GM12878 (cell line): ENCODE results near the gene CLCA2. TPM values are rescaled to one million over a fixed set of nuclear protein-coding genes. Genes with fewer than 3 reads are reported as not detected.

Source experiments
- ATAC-seq: fragments of 200-7000 bp; cut with Tn5 transposase; 3 replicates; pipeline ENCODE4 v1.9.1; 2020; ENCODE audit warnings: mild to moderate bottlenecking, moderate library complexity
- BruUV-seq: library from RNA; stranded (reverse); fragments of 400-500 nt; replicated peaks from 2 replicates; lab custom pipeline; 2021; lab: Mats Ljungman, UMichigan
- CTCF ChIA-PET: fragments of 300-600 bp; sonication (Branson Sonifier 250); formaldehyde crosslinking; extraction: SDS; loops from one replicate; lab custom pipeline; 2021; ENCODE audit warnings: inconsistent platforms; lab: Yijun Ruan, JAX
- POLR2A ChIA-PET: fragments of 350-600 bp; formaldehyde crosslinking; extraction: SDS; loops from one replicate; lab custom pipeline; 2021; ENCODE audit warnings: inconsistent platforms; lab: Charles Lee
- RAD21 ChIA-PET: fragments of 300-600 bp; sonication (Branson Sonifier 250); formaldehyde crosslinking; loops from one replicate; lab custom pipeline; 2023; ENCODE audit warnings: antibody characterized with exemption; ENCODE audit not compliant: unreplicated experiment; lab: Charles Lee
- SMC1A ChIA-PET: fragments of 300-600 bp; sonication (Branson Sonifier 250); formaldehyde crosslinking; loops from one replicate; lab custom pipeline; 2023; ENCODE audit not compliant: unreplicated experiment, uncharacterized antibody; lab: Charles Lee
- DNase-seq: peaks from one replicate; pipeline ENCODE4 v3.0.0-alpha.2; 2011; ENCODE audit warnings: low read depth, low spot score
- FAIRE-seq: peaks from 3 replicates; lab custom pipeline; 2011; peaks lifted over from hg19 to GRCh38; lab: Jason Lieb, UNC
- H2AFZ ChIP-seq: 2 replicates; pipeline ENCODE4 v1.6.0; 2011; ENCODE audit warnings: low read depth, low read length, control low read depth; ENCODE audit not compliant: control insufficient read depth
- H3K27ac ChIP-seq: 2 replicates; pipeline ENCODE4 v1.5.1; 2011; ENCODE audit warnings: control low read depth; ENCODE audit not compliant: control insufficient read depth, insufficient read depth
- H3K27me3 ChIP-seq, 2 experiments: replicated peaks in 1 of 2; 2 replicates each; pipeline versions ENCODE4 v1.6.0 to v1.6.1; 2011; ENCODE audit warnings: low read length in 1 of 2; ENCODE audit not compliant: control insufficient read depth in 2 of 2, insufficient read depth in 2 of 2
- H3K36me3 ChIP-seq, 2 experiments: 2 replicates each; pipeline ENCODE4 v1.5.1; 2011; ENCODE audit warnings: low read length in 1 of 2; ENCODE audit not compliant: control insufficient read depth in 2 of 2, insufficient read depth in 2 of 2
- H3K4me1 ChIP-seq: 2 replicates; pipeline ENCODE4 v1.6.1; 2011; ENCODE audit warnings: mild to moderate bottlenecking, low read length, moderate library complexity, mixed read lengths; ENCODE audit not compliant: control insufficient read depth, insufficient read depth
- H3K4me2 ChIP-seq: 2 replicates; pipeline ENCODE4 v1.6.0; 2011; ENCODE audit warnings: control low read depth; ENCODE audit not compliant: control insufficient read depth, insufficient read depth
- H3K4me3 ChIP-seq: fragments of 200-600 bp; sonication (generic); 2 replicates; pipeline ENCODE4 v1.5.1; 2016
- H3K79me2 ChIP-seq: 2 replicates; pipeline ENCODE4 v1.6.0; 2011; ENCODE audit warnings: low read length; ENCODE audit not compliant: control insufficient read depth, insufficient read depth
- H3K9ac ChIP-seq: 2 replicates; pipeline ENCODE4 v1.8.0; 2011; ENCODE audit warnings: low read length, control low read depth, mixed read lengths; ENCODE audit not compliant: control insufficient read depth, insufficient read depth
- H3K9me3 ChIP-seq: replicated peaks from 3 replicates; pipeline ENCODE4 v1.5.1; 2011; ENCODE audit warnings: mild to moderate bottlenecking, low read length; ENCODE audit not compliant: control insufficient read depth, insufficient read depth
- H4K20me1 ChIP-seq: 2 replicates; pipeline ENCODE4 v1.6.0; 2011; ENCODE audit not compliant: control insufficient read depth, insufficient read depth
- ATF2 ChIP-seq: IDR thresholded peaks from 2 replicates; pipeline ENCODE4 v1.6.1; 2012; ENCODE audit warnings: low read length, inconsistent platforms
- CTCF ChIP-seq, 3 experiments: IDR thresholded peaks in 2 of 3; conservative IDR thresholded peaks in 1 of 3; 2 replicates each; pipeline ENCODE4 v1.5.1; 2011; ENCODE audit warnings: low read depth in 3 of 3, low read length in 3 of 3, mild to moderate bottlenecking in 3 of 3, control low read depth in 2 of 3, moderate library complexity in 2 of 3, inconsistent platforms in 1 of 3, mixed read lengths in 1 of 3; ENCODE audit not compliant: control insufficient read depth in 2 of 3, insufficient read depth in 1 of 3; ENCODE audit errors: extremely low read depth in 1 of 3
- IKZF2 ChIP-seq, 2 experiments: fragments of 450-650 bp; IDR thresholded peaks; 2 replicates each; pipeline ENCODE4 v1.6.1; 2017; ENCODE audit warnings: mild to moderate bottlenecking in 2 of 2, moderate library complexity in 2 of 2
- MEF2B ChIP-seq: fragments of 450-650 bp; IDR thresholded peaks from 2 replicates; pipeline ENCODE4 v1.6.1; 2018; ENCODE audit warnings: mild to moderate bottlenecking, moderate library complexity; ENCODE audit not compliant: partially characterized antibody, poor library complexity, severe bottlenecking
- MYB ChIP-seq: fragments of 150-350 bp; IDR thresholded peaks from 2 replicates; pipeline ENCODE4 v1.6.1; 2014; ENCODE audit warnings: mild to moderate bottlenecking, low read depth, low read length, borderline replicate concordance
- NBN ChIP-seq: fragments of 450-650 bp; IDR thresholded peaks from 2 replicates; pipeline ENCODE4 v1.6.1; 2016
- PAX5 ChIP-seq: IDR thresholded peaks from 2 replicates; pipeline ENCODE4 v1.6.1; 2011; ENCODE audit warnings: low read depth, low read length, borderline replicate concordance
- POLR2AphosphoS2 ChIP-seq: IDR thresholded peaks from 2 replicates; pipeline ENCODE4 v1.6.1; 2011; ENCODE audit warnings: low read depth, mild to moderate bottlenecking, low read length, improper control_type of control experiment, moderate library complexity
- SUPT20H ChIP-seq: IDR thresholded peaks from 2 replicates; pipeline ENCODE4 v1.6.1; 2011; ENCODE audit warnings: low read depth, mild to moderate bottlenecking, low read length, moderate library complexity, borderline replicate concordance; ENCODE audit not compliant: control insufficient read depth
- ZBTB33 ChIP-seq: fragments of 450-650 bp; IDR thresholded peaks from 2 replicates; pipeline ENCODE4 v1.6.1; 2017; ENCODE audit warnings: mild to moderate bottlenecking
- ZNF207 ChIP-seq: fragments of 450-650 bp; IDR thresholded peaks from 2 replicates; pipeline ENCODE4 v1.6.1; 2014; ENCODE audit warnings: antibody characterized with exemption, mild to moderate bottlenecking, borderline replicate concordance
- WGBS: methylation state at CpG from one replicate; pipeline ENCODE4 v1.1.6; 2016; ENCODE audit warnings: low lambda C conversion rate; ENCODE audit not compliant: insufficient replicate concordance, insufficient coverage; ENCODE audit errors: missing lambda C conversion rate; 5-methylcytosine and 5-hydroxymethylcytosine counted together
- in situ Hi-C: fragments of 300-500 bp; cut with MboI; formaldehyde crosslinking; loops from 9 replicates; pipeline ENCODE4 v1.14.3; 2018; ENCODE audit warnings: mixed read lengths
- intact Hi-C: fragments of 100-400 bp; cut with micrococcal nuclease; formaldehyde crosslinking; loops from one replicate; pipeline ENCODE4 v1.14.2; 2022; ENCODE audit not compliant: unreplicated experiment
- polyA plus RNA-seq, 11 experiments: library from polyadenylated mRNA; depleted of rRNA in 4 of 11; unstranded in 6 of 11; stranded (reverse) in 5 of 11; fragments of >200 nt; fragmentation: Nextera tagmentation in 4 of 11; fragmentation: Illumina TruSeq in 1 of 11; extraction: Ambion mirVana in 4 of 11; extraction: Trizol in 1 of 11; gene quantifications; 1 replicate in 1 of 11; 2 replicates in 10 of 11; pipeline versions ENCODE4 v1.2.1 to v1.2.3, GENCODE V29; 2011 to 2016; ENCODE audit warnings: inconsistent platforms in 2 of 11, missing spikeins in 2 of 11, low read depth in 1 of 11
- total RNA-seq, 4 experiments: library from RNA; depleted of rRNA in 3 of 4; stranded (reverse); fragments of >200 nt in 3 of 4; fragmentation: Illumina TruSeq in 1 of 4; extraction: Trizol in 1 of 4; gene quantifications; 2 replicates each; pipeline versions ENCODE4 v1.2.1 to v1.2.3, GENCODE V29; 2013 to 2021

Gene CLCA2
- total and polyA plus RNA-seq, 10 of the 15 experiments (the other 5 are each of a cell fraction or from before 2014, with no cell fraction given) = 0.01 to 0.20 (median 0.08) TPM; not detected in 6

GRCh38 chr1:86387916-86388627 lies 35.9 kb upstream of the CLCA2 start:
- BruUV-seq = no TSS peak
- Histone ChIP-seq H3K27me3 (no peaks in the 10 kb centered on the region), H3K27ac (no peak overlapping the region), H3K9ac (no peak overlapping the region), H3K4me3 (no peak overlapping the region), H2AFZ (no peak overlapping the region), H3K9me3 (no peaks in the 10 kb centered on the region), H3K4me2 (no peak overlapping the region), H3K79me2 (peaks cover 3% of the 10 kb centered on the region), H4K20me1 (no peaks in the 10 kb centered on the region), H3K4me1 (no peaks in the 10 kb centered on the region), H3K36me3 (no peaks in the 10 kb centered on the region)
- RAD21 ChIA-PET = interaction anchor here (1.1 kb wide), 1 partner anchor 9 kb away, joined by 3 read pairs; no protein-coding TSS in a partner anchor
- WGBS = 98% methylated on average over 3 of the region's 3 CpGs
- intact Hi-C loops = loop anchor here (10.0 kb wide), 2 partner anchors 697 to 937 kb away; partner anchors contain the start of gene LMO4
- ATAC-seq = no peak
- no peak for DNase-seq
- SMC1A ChIA-PET = interaction anchor here (1.1 to 2.0 kb wide), 4 partner anchors 9 to 526 kb away, joined by 3 to 5 read pairs (median 4); partner anchors contain the start of genes ODF2L and SELENOF
- POLR2A ChIA-PET = interaction anchor here (0.6 kb wide), 1 partner anchor 1227 kb away, joined by 5 read pairs; no protein-coding TSS in a partner anchor
- CTCF ChIA-PET = interaction anchor here (0.7 to 7.3 kb wide), 2 partner anchors 9 to 116 kb away, joined by 3 to 104 read pairs; no protein-coding TSS in a partner anchor
- TF ChIP-seq ZNF207 = no peak
- no peak for TF ChIP-seq MYB
- TF ChIP-seq PAX5 = no peak
- no peak for TF ChIP-seq NBN
- no peak for TF ChIP-seq POLR2AphosphoS2
- TF ChIP-seq CTCF (IDR thresholded peaks at IDR 0.05 in 2 of 3, conservative IDR thresholded peaks at IDR 0.05 in 1 of 3; ENCODE audit: control insufficient read depth in 2 of 3, extremely low read depth in 1 of 3, insufficient read depth in 1 of 3, low read depth in 3 of 3, low read length in 3 of 3) = no peak
- TF ChIP-seq MEF2B = no peak
- no peak for TF ChIP-seq SUPT20H
- no peak for TF ChIP-seq ATF2
- TF ChIP-seq IKZF2 (IDR thresholded peaks at IDR 0.05) = no peak
- TF ChIP-seq ZBTB33 = no peak
- TF ChIP-seq, all 136 proteins: peak for 0
- in situ Hi-C loops = loop anchor here (10.0 to 25.0 kb wide), 2 partner anchors 317 to 699 kb away; partner anchors contain the start of gene SH3GLB1
- no peak for FAIRE-seq
